KG1 (cell line): ENCODE measurements around the gene SORCS3.

ENCODE experiments used
- DNase-seq: peaks from one replicate; lab custom pipeline; 2025; lab: John Stamatoyannopoulos, UW

The SORCS3 gene

DNA sequence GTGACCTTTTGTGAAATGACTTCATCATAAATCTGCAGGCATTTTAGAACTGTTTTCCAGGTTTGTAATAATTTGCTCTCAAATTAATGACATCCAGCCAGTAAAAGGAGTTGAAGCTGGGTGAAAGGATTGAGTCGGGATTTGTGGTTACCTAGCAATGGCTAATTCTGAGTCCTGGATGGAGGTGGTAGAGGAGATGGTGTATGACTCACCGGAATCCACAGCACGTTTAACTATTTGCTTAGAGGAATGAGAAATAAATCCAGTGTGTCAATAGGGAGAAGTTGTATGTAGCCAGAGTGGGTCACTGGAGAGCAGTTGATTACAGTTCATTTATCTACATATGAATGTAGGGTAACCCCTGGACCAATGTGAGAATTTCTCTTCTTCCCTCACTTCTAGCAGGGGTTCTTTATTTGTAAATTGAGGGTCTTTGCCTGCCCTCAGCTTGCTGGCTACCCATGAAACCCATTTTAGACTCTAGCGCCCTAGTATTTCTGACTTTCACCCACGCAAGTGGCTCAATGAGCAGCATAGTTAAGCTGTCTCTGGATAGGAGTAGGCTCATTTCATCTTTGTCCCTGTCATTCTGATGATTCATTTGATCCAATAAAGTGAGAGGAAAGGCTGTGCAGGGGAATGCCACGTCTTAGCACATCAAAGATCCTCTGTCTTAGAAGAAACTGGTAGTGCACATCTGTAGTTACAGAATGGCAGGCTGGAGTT, 547.8 kb downstream of the SORCS3 start:
- DNase-seq = no peak

DNA sequence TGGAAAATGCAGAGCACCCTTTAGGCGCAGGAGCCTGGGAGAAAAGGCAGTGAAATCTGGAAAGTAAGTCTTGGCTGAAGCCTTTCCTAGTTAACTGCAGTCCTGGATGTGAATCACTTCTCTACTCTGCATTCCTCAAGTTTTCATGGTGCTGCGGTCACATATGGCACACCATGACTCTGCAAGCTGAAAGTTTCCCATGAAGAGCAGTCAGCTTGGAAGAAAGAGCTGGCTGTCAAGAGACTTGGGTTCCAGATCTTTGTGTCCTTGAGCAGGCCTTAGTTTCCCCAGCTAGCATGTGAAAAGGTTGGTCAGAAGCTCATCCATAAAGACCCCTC, 548.3 kb downstream of the SORCS3 start:
- no peak for DNase-seq

DNA sequence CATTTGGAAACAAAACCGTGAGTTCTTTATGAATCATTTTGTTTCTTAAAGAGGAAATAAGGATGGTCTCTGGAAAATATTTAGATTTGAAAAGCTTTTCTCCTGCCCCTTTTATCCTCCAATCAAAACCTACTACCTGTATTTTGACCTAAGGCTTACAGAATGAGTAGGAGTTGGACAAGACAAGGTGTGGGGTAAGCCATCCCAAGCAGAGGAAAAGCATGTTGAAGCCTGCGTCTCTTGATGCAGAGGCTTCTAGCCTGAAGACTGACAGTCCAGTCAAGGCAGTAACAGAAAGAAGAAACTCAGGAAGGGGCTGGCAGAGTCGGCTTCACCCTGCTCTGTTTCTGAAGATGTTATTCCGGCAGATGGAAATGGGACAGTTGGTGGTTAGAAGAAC, 551.1 kb downstream of the SORCS3 start:
- DNase-seq = no peak

- DNase-seq = no peak
Measured at GRCh38 chr10:105192861-105193260, 551.8 kb downstream of the SORCS3 start.

GRCh38 chr10:105195831-105196230, 554.7 kb downstream of the SORCS3 start:
- no peak for DNase-seq

- no peak for DNase-seq
Measured at GRCh38 chr10:105197598-105198364, 556.7 kb downstream of the SORCS3 start.

- no peak for DNase-seq
Measured at GRCh38 chr10:105206616-105207015, 565.5 kb downstream of the SORCS3 start.

DNA sequence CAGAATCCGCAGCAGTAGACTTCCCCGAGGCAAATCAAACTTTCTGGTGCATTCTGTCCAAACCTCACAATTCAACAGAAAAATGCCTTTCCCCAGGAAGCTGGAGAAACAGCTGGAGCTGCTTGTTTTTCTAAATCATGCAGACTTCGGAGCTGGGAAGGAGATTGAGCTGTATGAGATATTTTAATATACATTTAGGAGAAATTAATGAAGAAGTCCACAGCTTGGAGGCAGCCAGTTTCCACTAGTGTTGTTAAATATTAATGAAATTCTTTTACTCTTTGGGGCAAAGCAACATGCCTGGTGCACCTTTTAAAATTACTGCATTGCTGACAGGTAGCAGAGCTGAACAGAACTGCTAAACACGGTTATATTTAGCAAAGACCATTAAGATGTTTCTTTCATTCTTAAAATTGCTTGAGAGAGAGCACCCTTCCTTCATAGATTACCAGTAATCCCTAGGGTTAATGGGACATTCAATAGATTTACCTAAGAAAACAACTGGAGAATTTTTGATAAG, 566.4 kb downstream of the SORCS3 start:
- no peak for DNase-seq

- no peak for DNase-seq
Measured at GRCh38 chr10:105210546-105210945, 569.5 kb downstream of the SORCS3 start.

GRCh38 chr10:105237685-105238084, 596.6 kb downstream of the SORCS3 start:
- no peak for DNase-seq

DNA sequence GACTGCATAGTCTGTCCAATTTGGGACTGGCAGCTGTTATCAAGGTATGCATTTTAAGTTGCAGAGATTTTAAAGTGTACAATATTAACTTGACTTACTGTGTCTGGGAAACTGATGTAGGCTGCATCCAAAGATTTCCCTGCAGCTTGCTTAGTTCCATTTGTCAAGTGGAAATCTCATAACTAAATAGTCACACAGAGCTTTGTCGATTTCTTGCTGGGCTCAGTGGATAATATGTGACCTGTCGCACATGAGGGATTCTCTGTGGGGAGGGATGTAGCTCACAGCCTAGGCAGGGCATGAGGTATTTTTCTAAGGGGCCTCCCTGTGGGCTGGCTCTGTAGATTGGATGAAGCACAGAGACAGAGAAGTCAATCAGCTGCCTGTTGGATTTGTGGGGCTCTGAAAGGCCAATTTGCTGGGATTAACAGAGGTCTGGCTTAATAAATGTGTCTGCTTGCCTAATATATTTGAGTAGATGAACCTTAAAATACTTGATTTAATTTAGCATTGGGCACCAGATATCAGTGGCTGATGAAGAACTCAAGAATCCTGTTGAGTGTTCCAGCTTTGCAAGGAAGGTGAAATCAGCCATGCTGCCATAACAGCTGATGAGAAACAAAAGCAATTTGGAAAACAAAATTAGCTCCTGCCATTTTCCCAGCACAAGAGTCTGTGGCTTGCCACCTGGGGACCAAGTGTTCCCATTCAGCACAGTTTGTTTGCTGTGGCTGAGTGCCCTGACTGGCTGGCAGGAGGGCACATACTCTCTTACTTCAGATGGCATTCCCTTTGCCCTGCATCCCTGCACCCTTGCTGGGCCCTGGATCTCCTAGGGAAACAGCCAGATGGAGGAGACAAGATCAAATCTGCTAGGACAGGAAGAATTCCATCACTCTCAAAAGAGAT, 598.5 kb downstream of the SORCS3 start:
- no peak for DNase-seq

- DNase-seq = no peak
Measured at GRCh38 chr10:105241254-105241653, 600.2 kb downstream of the SORCS3 start.

- no peak for DNase-seq
Measured at GRCh38 chr10:105243381-105243780, 602.3 kb downstream of the SORCS3 start.

GRCh38 chr10:105243825-105244224, 602.7 kb downstream of the SORCS3 start:
- no peak for DNase-seq

DNA sequence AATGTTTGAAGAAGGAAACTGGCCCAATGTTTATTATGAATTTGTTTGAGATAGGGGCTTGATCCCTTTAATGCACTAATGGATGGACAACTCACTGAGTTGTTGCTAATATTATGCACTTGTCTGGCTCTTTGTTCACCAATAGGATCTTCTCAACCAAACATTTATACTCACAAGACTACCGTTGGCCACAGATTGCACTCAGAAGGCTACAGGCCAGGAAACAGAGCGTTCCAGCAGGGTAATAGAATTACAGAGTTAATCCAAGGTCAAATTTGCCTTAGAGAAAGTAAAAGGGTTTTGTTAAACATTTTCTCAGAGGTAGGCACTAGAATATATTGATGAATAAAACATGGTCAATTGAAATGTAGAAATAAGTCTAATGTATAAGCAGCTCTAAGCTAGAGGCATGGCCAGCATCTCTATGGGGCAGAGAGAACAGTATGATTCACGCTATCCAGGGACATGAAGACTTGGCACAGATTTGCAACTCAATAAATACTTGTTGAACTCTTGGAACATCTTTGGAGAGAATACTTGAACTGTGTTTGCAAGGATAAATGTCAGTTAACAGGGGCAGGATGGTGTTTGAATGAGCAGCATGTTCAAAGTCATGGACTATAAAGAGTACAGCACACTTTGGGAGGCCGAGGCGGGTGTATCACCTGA, 606.9 kb downstream of the SORCS3 start:
- no peak for DNase-seq

- no peak for DNase-seq
Measured at GRCh38 chr10:105252911-105253310, 611.8 kb downstream of the SORCS3 start.

- DNase-seq = no peak
Measured at GRCh38 chr10:105253515-105254212, 612.6 kb downstream of the SORCS3 start.

GRCh38 chr10:105258036-105258673, 617.1 kb downstream of the SORCS3 start:
- DNase-seq = no peak

GRCh38 chr10:105258674-105259065, 617.6 kb downstream of the SORCS3 start:
- no peak for DNase-seq

- DNase-seq = no peak
Measured at GRCh38 chr10:105259201-105259600, 618.1 kb downstream of the SORCS3 start.

DNA sequence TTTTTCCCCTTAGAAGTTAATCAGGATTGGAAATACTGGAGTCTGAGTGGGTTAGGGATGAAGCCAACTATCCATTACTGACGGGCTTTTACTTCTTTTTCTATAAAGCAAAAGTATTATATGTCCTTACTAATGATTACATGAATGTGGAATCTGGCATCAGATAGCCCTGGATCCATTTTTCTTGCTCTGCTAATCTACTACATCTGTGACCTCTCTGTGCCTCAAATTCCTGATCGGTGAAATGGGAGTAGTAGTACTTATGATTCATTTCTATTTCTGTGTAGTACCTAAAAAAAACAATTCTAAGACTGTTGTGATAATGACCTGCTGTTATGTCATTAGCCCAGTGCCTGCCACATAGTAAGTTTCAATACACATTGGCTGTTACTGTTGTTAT, 621.6 kb downstream of the SORCS3 start:
- DNase-seq = no peak
